ENCODE results near the gene BPHL.

DNA sequence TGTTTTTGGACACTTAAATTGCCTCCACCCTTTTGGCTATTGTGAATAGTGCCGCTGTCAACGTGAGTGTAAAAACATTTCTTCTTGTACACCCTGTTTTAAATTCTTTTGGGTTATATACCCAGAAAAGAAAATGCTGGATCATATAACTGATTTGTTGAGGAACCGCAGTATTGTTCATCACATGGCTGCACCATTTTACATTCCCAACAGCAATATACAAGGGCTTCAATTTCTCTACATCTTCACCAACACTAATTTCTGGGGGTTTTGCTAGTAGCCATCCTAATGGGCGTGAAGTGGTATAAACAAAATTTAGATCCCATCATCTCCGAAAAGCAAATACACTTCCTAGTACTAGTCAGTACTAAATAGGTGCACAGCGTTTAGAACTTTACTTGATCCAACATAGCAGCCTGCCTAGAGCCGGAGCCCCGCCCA lies 579 bp upstream of the BPHL start:
- TF ChIP-seq, protein P1, sequence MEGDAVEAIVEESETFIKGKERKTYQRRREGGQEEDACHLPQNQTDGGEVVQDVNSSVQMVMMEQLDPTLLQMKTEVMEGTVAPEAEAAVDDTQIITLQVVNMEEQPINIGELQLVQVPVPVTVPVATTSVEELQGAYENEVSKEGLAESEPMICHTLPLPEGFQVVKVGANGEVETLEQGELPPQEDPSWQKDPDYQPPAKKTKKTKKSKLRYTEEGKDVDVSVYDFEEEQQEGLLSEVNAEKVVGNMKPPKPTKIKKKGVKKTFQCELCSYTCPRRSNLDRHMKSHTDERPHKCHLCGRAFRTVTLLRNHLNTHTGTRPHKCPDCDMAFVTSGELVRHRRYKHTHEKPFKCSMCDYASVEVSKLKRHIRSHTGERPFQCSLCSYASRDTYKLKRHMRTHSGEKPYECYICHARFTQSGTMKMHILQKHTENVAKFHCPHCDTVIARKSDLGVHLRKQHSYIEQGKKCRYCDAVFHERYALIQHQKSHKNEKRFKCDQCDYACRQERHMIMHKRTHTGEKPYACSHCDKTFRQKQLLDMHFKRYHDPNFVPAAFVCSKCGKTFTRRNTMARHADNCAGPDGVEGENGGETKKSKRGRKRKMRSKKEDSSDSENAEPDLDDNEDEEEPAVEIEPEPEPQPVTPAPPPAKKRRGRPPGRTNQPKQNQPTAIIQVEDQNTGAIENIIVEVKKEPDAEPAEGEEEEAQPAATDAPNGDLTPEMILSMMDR (IDR thresholded peaks at IDR 0.05): no peak
- TF ChIP-seq POLR2AphosphoS5 (IDR thresholded peaks at IDR 0.05; ENCODE audit: low read depth, low read length) (no peak), REST (IDR thresholded peaks at IDR 0.05; ENCODE audit: insufficient read depth in 1 of 2, low read depth in 2 of 2, low read length in 1 of 2) (no peak), TCF7L2 (IDR thresholded peaks at IDR 0.05; ENCODE audit: low read depth, low read length) (no peak), SIN3A (IDR thresholded peaks at IDR 0.05; ENCODE audit: borderline replicate concordance, insufficient read depth, low read depth, low read length) (no peak)

Data from Panc1 (cell line).